HG02763 (cell line): ENCODE measurements around the gene MEMO1.
"Not testable (repeated sequence)": the region's sequence is repeated elsewhere in the genome, so short reads cannot be mapped to it uniquely, and the experiment has no call there.

Experiments used
- ATAC-seq: cut with Tn5 transposase; IDR thresholded peaks from one replicate; pipeline ENCODE4 v1.9.1; 2021; ENCODE audit warnings: mild to moderate bottlenecking, moderate library complexity; ENCODE audit not compliant: unreplicated experiment

Gene MEMO1

GRCh38 chr2:32010670-32011484, at the start of gene MEMO1:
Gene MEMO1, minus strand, starts transcription at chr2:32011008. Its CDS starts 761 bp downstream, at chr2:32010247.
- ATAC-seq: peak; percentile 64

DNA sequence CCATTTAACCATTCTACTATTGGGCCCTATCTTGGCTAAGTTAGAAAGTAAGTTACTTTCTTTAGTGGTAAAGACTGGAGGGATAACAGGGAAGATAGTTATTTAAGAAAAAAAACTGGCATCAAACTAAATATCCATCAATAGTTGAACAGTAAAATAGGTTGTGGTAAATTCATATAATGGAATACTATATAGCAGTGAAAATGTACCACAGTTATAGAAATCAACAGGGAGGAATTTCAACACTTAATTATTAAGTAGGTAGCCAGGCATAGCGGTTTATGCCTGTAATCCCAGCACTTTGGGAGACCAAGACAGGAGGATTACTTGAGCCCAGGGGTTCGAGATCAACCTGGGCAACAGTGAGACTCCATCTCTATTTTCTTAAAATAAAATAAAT, 49.5 kb upstream of the MEMO1 start:
- no peak for ATAC-seq

DNA sequence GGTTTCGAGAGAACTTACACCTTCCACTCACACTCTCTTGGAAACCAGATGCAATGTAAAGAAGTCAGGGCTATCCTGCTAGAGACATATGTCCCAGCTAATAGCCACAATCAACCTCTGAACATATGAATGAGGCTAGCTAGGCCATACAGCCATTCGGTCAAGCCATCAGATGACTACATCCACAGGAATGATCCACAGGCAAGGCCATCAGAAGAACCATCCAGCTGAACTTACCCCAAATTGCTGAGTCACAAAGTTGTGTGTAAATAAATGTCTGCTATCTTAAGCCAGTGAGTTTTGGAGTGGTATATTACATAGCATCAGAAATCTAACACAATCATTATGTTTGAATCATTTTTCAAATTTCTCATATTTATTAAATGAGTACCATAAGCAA, 47.3 kb upstream of the MEMO1 start:
- ATAC-seq: no peak

GRCh38 chr2:32054583-32054982, 43.8 kb upstream of the MEMO1 start:
- not testable (repeated sequence) for ATAC-seq

GRCh38 chr2:32051836-32052439, 41.1 kb upstream of the MEMO1 start:
- no peak for ATAC-seq

GRCh38 chr2:32043561-32043960, 32.8 kb upstream of the MEMO1 start:
- ATAC-seq: no peak

DNA sequence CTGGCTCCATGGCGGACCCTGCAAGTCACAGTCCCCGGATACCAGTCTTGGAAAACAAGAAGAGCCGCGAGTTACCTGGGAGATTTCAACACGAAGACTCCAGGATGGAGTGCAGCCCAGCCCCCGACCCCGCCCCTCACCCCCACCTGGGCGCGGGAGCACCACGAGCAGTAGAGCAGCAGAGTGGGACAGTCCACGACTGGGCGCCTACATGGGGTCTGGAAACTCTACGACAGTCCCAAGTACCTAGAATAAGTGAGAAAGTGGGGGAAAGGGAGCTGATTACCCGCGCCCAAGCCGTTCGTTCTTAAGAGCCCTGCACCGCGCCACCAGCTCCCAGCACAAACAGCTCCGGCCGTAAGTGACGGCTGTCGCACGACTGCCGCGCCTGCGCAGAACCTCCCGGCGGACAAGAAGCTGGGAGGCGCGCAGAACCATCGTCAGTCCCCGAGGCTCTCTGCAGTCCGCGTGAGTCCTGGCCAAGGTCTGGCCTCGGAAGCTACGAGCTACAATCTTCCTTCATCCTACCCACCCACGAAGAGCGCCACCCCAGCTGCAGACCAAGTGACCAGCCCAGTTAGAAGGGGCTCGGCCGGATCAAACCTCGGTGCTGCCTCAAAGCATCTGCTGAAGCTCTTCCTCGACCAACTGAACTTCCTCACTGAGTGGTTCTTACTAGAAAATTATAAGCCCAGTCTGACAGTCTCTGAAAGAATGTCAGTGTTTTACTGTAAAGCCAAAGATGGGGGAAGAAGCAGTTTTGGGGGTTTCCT, 28.8 kb upstream of the MEMO1 start, which contains the start of gene DPY30:
Gene DPY30 (minus strand): TSS at position 359 of the 773 bp plus-strand sequence. CDS start 349 bp downstream, at position 10.
- ATAC-seq: peak; percentile 90

- ATAC-seq: not testable (repeated sequence)
Measured at GRCh38 chr2:32034198-32034887, 23.5 kb upstream of the MEMO1 start.

- not testable (repeated sequence) for ATAC-seq
Measured at GRCh38 chr2:32018789-32019482, 8.1 kb upstream of the MEMO1 start.

DNA sequence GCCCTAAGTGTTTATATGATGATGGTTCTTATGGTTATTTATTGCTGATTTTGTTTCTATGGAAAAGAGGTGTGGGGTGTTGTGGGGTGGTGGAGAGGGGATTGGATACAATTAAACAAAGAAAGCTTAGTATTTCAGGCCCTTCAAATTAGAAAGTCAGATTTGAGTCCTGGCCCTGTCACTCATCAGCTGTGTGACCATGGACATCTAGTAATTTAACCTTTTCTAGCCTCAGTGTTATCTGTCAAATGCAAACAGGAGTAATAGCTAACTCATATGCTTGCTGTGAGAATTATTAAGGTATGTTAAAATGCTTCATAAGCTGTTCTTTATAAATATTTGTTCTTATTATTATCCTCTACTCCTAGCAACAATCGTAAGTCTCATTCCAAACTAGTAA, 2.1 kb upstream of the MEMO1 start:
- no peak for ATAC-seq

GRCh38 chr2:32011485-32011960, 715 bp upstream of the MEMO1 start:
- ATAC-seq: no peak

DNA sequence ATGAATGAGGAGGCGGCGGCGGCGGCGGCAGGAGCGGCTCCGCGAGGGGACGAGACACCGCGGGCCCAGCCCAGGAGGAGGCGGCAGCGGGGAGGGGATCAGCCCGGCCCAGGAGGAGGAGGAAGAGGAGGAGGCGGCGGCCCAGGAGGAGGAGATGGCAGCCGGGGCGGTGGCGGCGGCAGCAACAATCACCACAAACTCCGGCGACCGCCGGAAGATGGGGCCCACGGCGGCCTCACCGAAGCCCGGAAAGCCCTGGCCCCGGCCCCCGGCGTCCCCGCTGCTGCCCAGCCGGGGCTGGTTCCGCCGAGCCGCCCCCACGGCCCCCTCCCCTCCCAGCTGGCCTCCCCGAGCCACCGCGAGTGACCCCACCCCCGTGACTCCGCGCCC, 533 bp downstream of the MEMO1 start:
- peak; percentile 49 for ATAC-seq

DNA sequence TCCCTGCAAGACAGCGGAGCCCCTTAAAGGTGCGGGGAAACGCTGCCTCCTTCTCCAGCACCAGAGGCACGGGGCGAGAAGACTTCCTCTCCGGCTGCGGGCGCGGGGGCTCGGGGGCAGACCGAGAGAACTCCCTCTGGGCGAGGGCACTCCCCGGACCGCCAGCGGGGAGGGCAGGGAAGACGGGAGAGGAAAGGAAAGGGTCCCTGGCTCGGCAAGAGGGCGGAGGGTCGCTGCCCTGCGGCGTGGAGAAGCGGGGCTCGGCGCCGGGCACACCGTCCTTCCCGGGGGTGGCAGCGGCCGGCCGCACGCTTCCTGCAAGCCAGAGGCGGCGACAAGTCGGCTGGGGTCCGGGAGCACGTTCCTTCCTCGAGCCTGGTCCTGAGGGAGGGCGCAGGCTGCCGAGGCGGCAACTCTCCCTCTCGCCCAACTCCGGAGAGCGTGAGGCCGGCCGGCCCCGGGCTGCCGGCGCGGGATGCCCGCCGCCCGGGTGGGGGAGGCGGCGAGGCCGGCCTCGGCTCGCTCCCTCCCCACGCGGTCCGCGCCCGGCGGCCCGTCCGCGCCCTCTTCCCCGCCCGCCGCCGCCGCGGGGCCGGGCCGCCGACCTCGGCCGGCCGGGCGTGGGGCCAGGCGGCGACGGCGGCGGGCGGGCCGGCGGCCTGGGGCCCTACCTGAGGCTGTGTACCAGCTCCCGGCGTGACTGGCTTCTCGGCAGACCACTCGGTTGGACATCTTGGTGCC, 1.1 kb downstream of the MEMO1 start:
- peak; percentile 21 for ATAC-seq

DNA sequence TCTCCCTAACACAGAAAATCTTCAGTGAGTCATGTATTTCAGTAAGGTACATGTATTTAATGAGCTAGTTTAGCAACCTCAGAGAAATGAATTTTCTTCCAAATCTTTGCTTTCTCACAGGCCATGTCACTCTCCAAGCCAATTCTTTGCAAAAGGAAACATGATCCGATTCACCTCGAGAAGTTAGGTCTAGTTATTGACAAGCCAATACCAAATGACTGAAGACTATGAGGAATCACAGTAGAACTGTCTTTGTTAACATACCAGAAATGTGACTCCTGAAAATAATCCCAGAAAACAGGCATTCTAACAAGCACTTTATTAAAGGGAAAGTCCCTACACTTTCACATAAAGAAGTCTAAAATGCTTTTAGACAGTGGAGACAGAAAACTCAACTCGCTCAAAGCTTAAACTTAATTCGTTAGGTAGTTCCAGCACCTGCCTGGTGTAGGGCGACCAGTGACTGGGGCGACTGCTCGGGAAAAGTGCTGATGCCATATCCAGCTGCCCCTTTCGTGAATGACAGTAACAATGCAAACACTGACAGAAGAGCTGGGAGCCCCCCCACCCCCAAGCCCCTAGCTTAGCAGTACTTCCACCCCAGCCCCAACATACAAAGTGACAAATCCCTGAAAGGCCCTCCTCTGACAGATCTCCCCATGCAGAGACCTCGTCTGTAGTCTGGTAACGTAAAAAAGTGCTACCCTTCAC, 1.8 kb downstream of the MEMO1 start:
- no peak for ATAC-seq

DNA sequence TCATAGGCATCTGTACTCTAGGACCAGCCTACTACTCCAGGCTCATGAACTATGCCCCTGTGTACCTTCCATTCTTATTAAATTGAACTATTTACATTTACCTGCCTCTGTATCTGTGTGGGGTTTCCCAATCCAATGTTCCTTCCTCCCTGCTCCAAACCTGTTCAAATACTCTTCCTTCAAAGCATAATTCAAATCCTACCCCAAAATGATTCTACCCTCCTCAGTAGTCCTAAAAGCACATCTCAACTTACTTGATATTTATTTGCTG, 3.8 kb downstream of the MEMO1 start:
- no peak for ATAC-seq

- ATAC-seq: no peak
Measured at GRCh38 chr2:32005371-32005976, 5.3 kb downstream of the MEMO1 start.

- ATAC-seq: no peak
Measured at GRCh38 chr2:32003791-32004190, 7.0 kb downstream of the MEMO1 start.

DNA sequence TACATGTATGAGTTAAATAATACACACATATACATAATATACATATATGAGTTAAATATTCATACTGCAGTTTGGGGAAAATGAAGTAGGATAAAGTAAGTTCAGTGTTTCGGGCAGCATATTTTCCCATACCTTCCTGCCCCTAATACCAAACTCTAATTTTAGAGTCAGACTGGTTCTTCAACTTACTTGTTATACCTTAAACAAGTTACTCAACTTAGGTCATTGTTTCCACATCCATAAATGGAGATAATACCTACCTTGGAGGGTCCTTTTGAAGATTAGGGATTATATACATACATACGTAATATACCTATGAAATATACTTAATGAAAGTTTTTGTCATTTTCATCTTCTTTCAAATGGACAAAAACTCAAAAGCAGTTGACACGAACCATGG, 8.4 kb downstream of the MEMO1 start:
- no peak for ATAC-seq

DNA sequence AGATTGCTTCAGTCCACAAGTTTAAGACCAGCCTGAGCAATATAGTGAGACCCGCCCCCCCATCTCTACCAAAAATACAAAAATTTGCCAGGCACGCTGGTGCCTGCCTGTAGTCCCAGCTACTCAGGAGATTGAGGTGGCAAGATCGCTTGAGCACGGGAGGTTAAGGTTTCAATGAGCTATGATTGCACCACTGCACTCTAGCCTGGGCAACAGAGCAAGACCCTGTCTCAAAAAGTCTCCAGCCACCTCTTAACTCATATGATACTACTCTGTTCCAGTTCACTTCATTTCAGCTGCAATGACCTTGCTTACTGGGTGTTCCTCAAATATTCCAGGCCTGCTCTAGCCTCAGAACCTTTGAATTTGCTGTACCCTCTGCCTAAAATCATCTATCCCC, 11.4 kb downstream of the MEMO1 start:
- no peak for ATAC-seq
